NCI-H2081 treated with DMSO at 0.1 percent for 48 hours (cell line): Measurements from ENCODE around the gene GALNT7.
"Not testable (repeated sequence)": the region's sequence is repeated elsewhere in the genome, so short reads cannot be mapped to it uniquely, and the experiment has no call there.

Source experiments
- DNase-seq: peaks from one replicate; lab custom pipeline; 2025; lab: John Stamatoyannopoulos, UW

The GALNT7 gene

DNA sequence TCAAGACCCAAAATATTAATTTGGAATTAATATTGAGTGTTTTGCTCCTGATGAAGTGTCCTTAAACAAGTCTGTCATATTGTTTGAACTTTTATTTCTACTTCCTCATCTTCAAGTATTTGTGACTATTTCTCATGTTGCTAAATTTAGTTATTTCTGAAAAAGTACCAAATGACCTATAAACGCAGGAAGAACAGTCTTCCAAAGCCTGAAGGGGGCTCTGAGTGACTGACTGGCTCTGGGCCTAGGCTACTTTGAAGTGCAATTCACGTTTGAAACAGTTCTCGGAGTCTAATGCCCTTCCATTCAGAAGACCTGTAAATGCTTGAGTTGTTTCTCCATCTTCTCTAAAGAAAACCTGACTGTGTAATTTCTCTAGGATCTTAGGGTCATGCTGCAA lies 26.5 kb downstream of the GALNT7 start:
- no peak for DNase-seq

GRCh38 chr4:173199553-173199952 lies 30.9 kb downstream of the GALNT7 start:
- no peak for DNase-seq

- DNase-seq, result no peak
Observed at GRCh38 chr4:173200103-173200884, 31.7 kb downstream of the GALNT7 start.

DNA sequence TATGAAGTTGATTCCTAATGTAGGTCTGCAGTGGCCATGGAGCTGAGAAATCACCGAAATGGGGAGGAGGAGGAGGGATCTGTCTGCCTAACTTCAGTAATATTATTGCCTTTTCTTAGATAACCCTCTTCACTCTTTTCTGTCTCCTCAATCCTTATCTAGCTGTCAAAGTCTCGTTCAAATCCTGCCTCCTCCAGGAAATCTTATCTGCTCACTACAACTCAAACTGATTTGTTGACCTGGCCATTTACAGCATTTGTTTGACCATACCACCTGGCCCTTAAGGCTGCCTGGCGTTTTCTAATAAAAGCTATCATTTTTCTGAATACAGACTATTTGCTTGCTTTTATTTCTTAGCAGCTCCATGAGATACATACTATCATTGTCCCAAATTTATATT lies 33.8 kb downstream of the GALNT7 start:
- DNase-seq, result no peak

- DNase-seq, result no peak
Observed at GRCh38 chr4:173205656-173206055, 37.0 kb downstream of the GALNT7 start.

DNA sequence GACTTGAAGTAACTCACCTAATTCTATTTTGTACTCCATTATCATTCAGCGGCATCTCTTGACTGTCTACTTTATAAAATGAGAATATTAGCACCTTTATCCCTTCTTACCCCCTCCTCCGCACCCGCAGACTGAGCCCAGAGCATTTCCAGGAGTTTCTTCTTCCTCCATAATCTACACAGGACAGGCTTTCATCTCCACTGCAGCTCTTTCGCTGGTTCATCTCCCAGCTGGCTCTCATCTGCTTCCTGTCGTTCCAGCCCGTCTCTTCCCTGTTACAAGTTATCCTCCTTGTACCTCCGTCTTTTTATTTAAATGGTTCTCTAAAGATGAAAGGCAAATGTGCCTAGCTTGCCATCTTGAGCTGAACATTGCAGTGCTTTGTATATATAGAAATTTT lies 39.8 kb downstream of the GALNT7 start:
- no peak for DNase-seq

- DNase-seq, result no peak
Observed at GRCh38 chr4:173211222-173211621, 42.6 kb downstream of the GALNT7 start.

DNA sequence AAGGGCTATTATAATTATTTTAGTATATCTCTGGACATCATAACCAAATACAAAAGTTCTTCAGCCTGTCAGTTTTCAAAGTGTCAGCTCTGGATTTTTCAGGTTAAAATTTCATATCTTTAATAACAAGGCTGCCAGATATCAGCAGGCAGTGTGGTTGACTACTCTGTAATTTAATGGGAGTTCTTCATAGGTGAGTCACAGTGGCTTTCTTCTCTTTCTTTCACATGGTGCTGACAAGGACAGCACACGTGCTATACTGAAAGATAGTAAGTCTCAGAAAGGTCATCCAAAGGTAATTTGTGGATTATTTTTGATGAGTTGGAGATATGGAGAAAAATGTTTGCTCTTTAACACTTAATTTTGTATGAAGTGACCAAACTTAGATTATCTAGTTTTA lies 43.2 kb downstream of the GALNT7 start:
- no peak for DNase-seq

GRCh38 chr4:173212379-173212778 lies 43.8 kb downstream of the GALNT7 start:
- DNase-seq, result no peak

DNA sequence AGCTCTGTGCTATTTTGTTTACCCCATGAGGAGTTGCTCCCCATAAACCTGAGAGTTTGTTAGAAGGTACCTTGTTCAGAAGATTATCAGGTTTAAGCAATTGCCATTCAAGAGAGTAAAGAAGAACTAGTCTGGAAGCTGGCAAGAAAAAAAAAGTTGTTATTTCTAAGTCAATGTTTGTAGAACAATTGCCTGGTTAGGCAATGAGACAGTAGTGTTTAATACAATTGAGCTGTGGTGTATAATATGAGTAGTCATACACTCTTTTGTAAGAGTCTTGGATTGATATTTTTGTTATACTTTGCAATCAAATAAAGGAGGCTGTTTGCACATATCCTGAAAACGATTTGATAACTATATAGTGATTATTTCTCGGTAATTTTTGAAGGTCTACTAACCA lies 44.7 kb downstream of the GALNT7 start:
- no peak for DNase-seq

GRCh38 chr4:173214231-173214630 lies 45.6 kb downstream of the GALNT7 start:
- no peak for DNase-seq

DNA sequence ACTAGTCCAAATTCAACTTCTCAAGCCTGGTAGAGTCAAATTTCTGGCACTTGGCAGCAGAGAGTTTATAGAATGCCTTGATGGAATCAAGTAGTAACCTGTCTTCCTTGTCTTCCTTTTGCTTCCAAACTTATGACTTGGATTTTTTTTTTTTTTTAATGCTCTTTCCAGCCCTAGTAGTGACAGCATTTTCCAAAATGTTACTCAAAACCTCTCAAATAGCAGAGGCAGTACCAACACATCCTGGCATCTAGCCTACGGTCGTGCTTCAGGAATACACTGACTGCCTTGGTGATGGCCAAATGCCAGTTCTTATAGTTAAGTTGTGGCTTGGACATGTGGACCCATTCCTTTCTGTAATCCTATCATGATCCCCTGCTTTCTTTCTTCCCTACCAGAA lies 46.0 kb downstream of the GALNT7 start:
- no peak for DNase-seq

GRCh38 chr4:173217075-173217474 lies 48.5 kb downstream of the GALNT7 start:
- no peak for DNase-seq

DNA sequence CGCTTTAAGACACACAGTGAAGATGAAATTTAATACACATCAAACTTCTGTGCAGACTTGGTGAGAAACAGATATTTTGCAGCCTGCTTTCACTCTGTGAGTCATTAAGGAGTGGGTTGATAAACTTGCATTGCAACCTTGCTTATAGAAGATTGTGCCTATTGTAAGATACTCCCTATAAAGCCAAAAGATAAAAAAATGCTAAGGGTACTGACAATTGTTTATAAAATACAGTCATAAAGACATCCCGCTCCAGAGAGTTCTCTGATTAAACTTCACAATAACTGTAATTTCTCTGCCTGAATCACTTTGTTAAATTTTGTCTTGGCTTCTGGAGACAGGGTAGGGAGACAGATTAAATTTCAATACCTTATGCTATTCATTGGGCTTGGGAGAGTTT lies 49.1 kb downstream of the GALNT7 start:
- DNase-seq, result no peak

DNA sequence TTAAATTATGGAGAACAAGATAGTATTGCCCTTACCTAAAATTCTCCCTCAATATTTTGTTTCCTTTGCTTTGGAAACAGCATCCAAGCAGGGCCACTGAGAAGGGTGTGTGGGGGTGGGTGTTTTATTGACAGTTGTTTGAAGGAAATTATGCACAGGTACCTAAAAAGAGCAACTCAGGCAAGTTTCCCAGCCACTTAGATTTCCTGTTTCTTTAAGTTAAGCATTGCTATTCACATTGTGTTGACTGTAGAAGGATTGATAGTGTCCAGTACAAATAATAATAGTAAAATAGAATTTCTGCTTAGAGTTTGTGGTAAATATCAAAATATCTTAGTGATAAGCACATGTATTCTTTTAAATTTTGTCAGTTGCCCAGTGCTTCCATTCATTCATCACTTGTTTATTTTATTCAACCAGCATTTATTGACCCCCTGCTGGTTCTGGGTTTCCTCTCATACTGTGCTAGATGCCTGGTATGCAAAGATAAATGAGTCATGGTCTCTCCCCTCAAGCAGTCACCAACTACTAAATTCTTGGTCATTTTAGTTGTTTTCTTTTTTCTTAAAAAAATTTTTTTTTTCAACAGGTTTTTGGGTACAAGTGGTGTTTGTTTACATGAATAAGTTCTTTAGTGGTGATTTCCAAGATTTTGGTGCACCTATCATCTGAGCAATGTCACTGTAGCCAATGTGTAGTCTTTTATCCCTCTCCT lies 50.0 kb downstream of the GALNT7 start:
- DNase-seq, result no peak

DNA sequence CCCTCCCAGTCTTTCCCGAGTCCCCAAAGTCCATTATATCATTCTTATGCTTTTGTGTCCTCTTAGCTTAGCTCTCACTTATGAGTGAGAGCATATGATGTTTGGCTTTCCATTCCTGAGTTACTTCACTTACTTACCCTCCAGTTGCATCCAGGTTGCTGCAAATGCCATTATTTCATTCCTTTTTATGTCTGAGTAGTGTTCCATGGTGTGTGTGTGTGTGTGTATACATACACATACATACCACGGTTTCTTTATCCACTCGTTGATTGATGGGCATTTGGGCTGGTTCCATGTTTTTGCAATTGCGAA lies 50.5 kb downstream of the GALNT7 start:
- not testable (repeated sequence) for DNase-seq

DNA sequence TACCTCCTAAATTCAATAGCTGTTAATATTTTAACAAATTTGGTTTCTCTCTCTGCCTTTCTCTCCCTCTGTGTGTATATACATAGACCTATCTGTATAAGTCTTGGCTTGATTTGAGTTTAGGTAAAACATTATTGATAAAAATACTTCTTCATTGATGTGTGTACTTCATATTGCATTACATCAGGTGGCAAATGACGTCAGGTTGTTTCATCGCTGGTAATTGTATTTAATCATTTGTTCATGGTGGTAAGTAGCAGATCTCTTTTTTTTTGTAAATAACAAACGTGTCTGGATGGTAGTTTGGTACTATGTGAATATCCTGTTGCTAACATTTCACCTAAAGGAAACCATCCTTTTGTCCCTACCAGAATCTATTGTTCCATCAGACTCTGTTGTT lies 55.1 kb downstream of the GALNT7 start:
- no peak for DNase-seq

- no peak for DNase-seq
Observed at GRCh38 chr4:173226401-173226888, 57.8 kb downstream of the GALNT7 start.

- no peak for DNase-seq
Observed at GRCh38 chr4:173227756-173228155, 59.1 kb downstream of the GALNT7 start.

- no peak for DNase-seq
Observed at GRCh38 chr4:173230062-173230461, 61.5 kb downstream of the GALNT7 start.

DNA sequence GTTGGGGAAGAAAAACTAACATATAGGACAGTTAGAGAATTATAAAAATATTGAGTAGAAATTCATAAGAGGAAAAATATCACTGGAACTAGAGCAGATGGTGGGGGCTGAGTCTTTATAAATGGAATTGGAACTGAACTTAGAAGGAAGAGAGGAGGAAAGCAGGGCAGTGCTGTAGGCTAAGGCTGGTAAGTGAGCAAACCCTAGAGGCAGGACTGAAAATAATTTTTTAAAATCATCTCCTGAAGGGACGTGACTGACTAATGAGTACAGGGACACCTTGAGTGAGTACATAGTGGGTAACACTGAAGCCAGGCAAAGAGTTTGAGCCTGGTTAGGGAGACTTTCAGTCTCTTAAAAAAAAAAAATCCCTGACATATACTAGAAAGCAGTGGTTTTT lies 63.3 kb downstream of the GALNT7 start:
- no peak for DNase-seq

- DNase-seq, result no peak
Observed at GRCh38 chr4:173233857-173234256, 65.2 kb downstream of the GALNT7 start.

- DNase-seq, result no peak
Observed at GRCh38 chr4:173235050-173235449, 66.4 kb downstream of the GALNT7 start.

GRCh38 chr4:173236301-173236700 lies 67.7 kb downstream of the GALNT7 start:
- DNase-seq, result no peak
